Neuron (in vitro differentiated cells): ENCODE results near the gene CCDC148.

Source experiments
- H2AFZ ChIP-seq: one replicate; pipeline ENCODE4 v1.6.1; 2013; ENCODE audit warnings: low read depth, mild to moderate bottlenecking, inconsistent platforms, low read length, moderate library complexity
- H3K27me3 ChIP-seq: one replicate; pipeline ENCODE4 v1.6.1; 2013; ENCODE audit warnings: low read length; ENCODE audit not compliant: insufficient read depth
- H3K36me3 ChIP-seq: one replicate; pipeline ENCODE4 v1.6.1; 2013; ENCODE audit warnings: low read length; ENCODE audit not compliant: insufficient read depth
- H3K4me1 ChIP-seq: one replicate; pipeline ENCODE4 v1.6.1; 2013; ENCODE audit warnings: low read length; ENCODE audit not compliant: insufficient read depth
- H3K4me3 ChIP-seq: 2 replicates; pipeline ENCODE4 v1.5.1; 2013; ENCODE audit warnings: mild to moderate bottlenecking, low read length, moderate library complexity
- H3K9me3 ChIP-seq: one replicate; pipeline ENCODE4 v1.6.1; 2013; ENCODE audit warnings: low read length

CCDC148 gene

GRCh38 chr2:158395166-158395565, 61.4 kb downstream of the CCDC148 start:
- Histone ChIP-seq H2AFZ (no peak overlapping the region), H3K27me3 (no peaks in the 10 kb centered on the region), H3K4me3 (no peak overlapping the region), H3K4me1 (no peaks in the 10 kb centered on the region), H3K9me3 (no peaks in the 10 kb centered on the region), H3K36me3 (no peaks in the 10 kb centered on the region)

- no peak overlapping the region for H2AFZ ChIP-seq
- H3K36me3 ChIP-seq = no peaks in the 10 kb centered on the region
- no peaks in the 10 kb centered on the region for H3K9me3 ChIP-seq
- no peaks in the 10 kb centered on the region for H3K27me3 ChIP-seq
- no peaks in the 10 kb centered on the region for H3K4me1 ChIP-seq
- no peak overlapping the region for H3K4me3 ChIP-seq
Observed at GRCh38 chr2:158394453-158394852, 62.1 kb downstream of the CCDC148 start.

- Histone ChIP-seq H3K4me1 (no peaks in the 10 kb centered on the region), H3K9me3 (no peaks in the 10 kb centered on the region), H2AFZ (no peak overlapping the region), H3K36me3 (no peaks in the 10 kb centered on the region), H3K27me3 (no peaks in the 10 kb centered on the region), H3K4me3 (no peak overlapping the region)
Observed at GRCh38 chr2:158393886-158394285, 62.7 kb downstream of the CCDC148 start.

- H2AFZ ChIP-seq = no peak overlapping the region
- H3K4me1 ChIP-seq = no peaks in the 10 kb centered on the region
- no peaks in the 10 kb centered on the region for H3K36me3 ChIP-seq
- H3K27me3 ChIP-seq = no peaks in the 10 kb centered on the region
- H3K4me3 ChIP-seq = no peak overlapping the region
- H3K9me3 ChIP-seq = no peaks in the 10 kb centered on the region
Observed at GRCh38 chr2:158392687-158393086, 63.9 kb downstream of the CCDC148 start.

GRCh38 chr2:158391876-158392275, 64.7 kb downstream of the CCDC148 start:
- no peak overlapping the region for H2AFZ ChIP-seq
- H3K36me3 ChIP-seq = no peaks in the 10 kb centered on the region
- no peak overlapping the region for H3K4me3 ChIP-seq
- H3K4me1 ChIP-seq = no peaks in the 10 kb centered on the region
- H3K27me3 ChIP-seq = no peaks in the 10 kb centered on the region
- no peaks in the 10 kb centered on the region for H3K9me3 ChIP-seq

GRCh38 chr2:158391361-158391760, 65.2 kb downstream of the CCDC148 start:
- no peaks in the 10 kb centered on the region for H3K4me1 ChIP-seq
- no peak overlapping the region for H3K4me3 ChIP-seq
- H3K36me3 ChIP-seq = no peaks in the 10 kb centered on the region
- no peak overlapping the region for H2AFZ ChIP-seq
- H3K9me3 ChIP-seq = no peaks in the 10 kb centered on the region
- H3K27me3 ChIP-seq = no peaks in the 10 kb centered on the region

- H2AFZ ChIP-seq = no peak overlapping the region
- no peaks in the 10 kb centered on the region for H3K27me3 ChIP-seq
- H3K4me1 ChIP-seq = no peaks in the 10 kb centered on the region
Observed at GRCh38 chr2:158388159-158388558, 68.4 kb downstream of the CCDC148 start.

GRCh38 chr2:158385646-158386045, 70.9 kb downstream of the CCDC148 start:
- Histone ChIP-seq H3K27me3 (no peaks in the 10 kb centered on the region), H3K4me3 (no peak overlapping the region), H3K36me3 (no peaks in the 10 kb centered on the region), H3K4me1 (no peaks in the 10 kb centered on the region), H3K9me3 (no peaks in the 10 kb centered on the region), H2AFZ (no peak overlapping the region)

More at GRCh38 chr2:158388159-158388558, 68.4 kb downstream of the CCDC148 start:
- Histone ChIP-seq H3K4me3 (no peak overlapping the region), H3K36me3 (no peaks in the 10 kb centered on the region), H3K9me3 (no peaks in the 10 kb centered on the region)

- Histone ChIP-seq H3K9me3 (no peaks in the 10 kb centered on the region), H3K4me1 (no peaks in the 10 kb centered on the region)
Observed at GRCh38 chr2:158381978-158382377, 74.6 kb downstream of the CCDC148 start.

GRCh38 chr2:158381205-158381604, 75.3 kb downstream of the CCDC148 start:
- no peaks in the 10 kb centered on the region for H3K36me3 ChIP-seq
- no peaks in the 10 kb centered on the region for H3K27me3 ChIP-seq
- H3K4me3 ChIP-seq = no peak overlapping the region
- H2AFZ ChIP-seq = no peak overlapping the region
- H3K9me3 ChIP-seq = no peaks in the 10 kb centered on the region
- H3K4me1 ChIP-seq = no peaks in the 10 kb centered on the region

More at GRCh38 chr2:158381978-158382377, 74.6 kb downstream of the CCDC148 start:
- Histone ChIP-seq H3K4me3 (no peak overlapping the region), H3K36me3 (no peaks in the 10 kb centered on the region), H3K27me3 (no peaks in the 10 kb centered on the region), H2AFZ (no peak overlapping the region)

GRCh38 chr2:158380746-158381145, 75.8 kb downstream of the CCDC148 start:
- no peaks in the 10 kb centered on the region for H3K9me3 ChIP-seq

GRCh38 chr2:158378926-158379325, 77.6 kb downstream of the CCDC148 start:
- H3K36me3 ChIP-seq = no peaks in the 10 kb centered on the region
- no peak overlapping the region for H3K4me3 ChIP-seq
- H3K27me3 ChIP-seq = no peaks in the 10 kb centered on the region
- H3K9me3 ChIP-seq = no peaks in the 10 kb centered on the region
- no peak overlapping the region for H2AFZ ChIP-seq
- H3K4me1 ChIP-seq = no peaks in the 10 kb centered on the region

More at GRCh38 chr2:158380746-158381145, 75.8 kb downstream of the CCDC148 start:
- H3K4me3 ChIP-seq = no peak overlapping the region
- no peaks in the 10 kb centered on the region for H3K4me1 ChIP-seq
- H3K36me3 ChIP-seq = no peaks in the 10 kb centered on the region
- H2AFZ ChIP-seq = no peak overlapping the region
- no peaks in the 10 kb centered on the region for H3K27me3 ChIP-seq

- no peaks in the 10 kb centered on the region for H3K9me3 ChIP-seq
- H2AFZ ChIP-seq = no peak overlapping the region
- no peaks in the 10 kb centered on the region for H3K36me3 ChIP-seq
- H3K4me1 ChIP-seq = no peaks in the 10 kb centered on the region
- H3K4me3 ChIP-seq = no peak overlapping the region
- H3K27me3 ChIP-seq = no peaks in the 10 kb centered on the region
Observed at GRCh38 chr2:158366342-158366741, 90.2 kb downstream of the CCDC148 start.

- Histone ChIP-seq H3K4me1 (peaks cover 3% of the 10 kb centered on the region), H2AFZ (no peak overlapping the region), H3K27me3 (no peaks in the 10 kb centered on the region), H3K36me3 (no peaks in the 10 kb centered on the region), H3K9me3 (no peaks in the 10 kb centered on the region), H3K4me3 (no peak overlapping the region)
Observed at GRCh38 chr2:158359846-158360245, 96.7 kb downstream of the CCDC148 start.
